Measurements from ENCODE around the gene FBLN2.

FBLN2 gene

DNA sequence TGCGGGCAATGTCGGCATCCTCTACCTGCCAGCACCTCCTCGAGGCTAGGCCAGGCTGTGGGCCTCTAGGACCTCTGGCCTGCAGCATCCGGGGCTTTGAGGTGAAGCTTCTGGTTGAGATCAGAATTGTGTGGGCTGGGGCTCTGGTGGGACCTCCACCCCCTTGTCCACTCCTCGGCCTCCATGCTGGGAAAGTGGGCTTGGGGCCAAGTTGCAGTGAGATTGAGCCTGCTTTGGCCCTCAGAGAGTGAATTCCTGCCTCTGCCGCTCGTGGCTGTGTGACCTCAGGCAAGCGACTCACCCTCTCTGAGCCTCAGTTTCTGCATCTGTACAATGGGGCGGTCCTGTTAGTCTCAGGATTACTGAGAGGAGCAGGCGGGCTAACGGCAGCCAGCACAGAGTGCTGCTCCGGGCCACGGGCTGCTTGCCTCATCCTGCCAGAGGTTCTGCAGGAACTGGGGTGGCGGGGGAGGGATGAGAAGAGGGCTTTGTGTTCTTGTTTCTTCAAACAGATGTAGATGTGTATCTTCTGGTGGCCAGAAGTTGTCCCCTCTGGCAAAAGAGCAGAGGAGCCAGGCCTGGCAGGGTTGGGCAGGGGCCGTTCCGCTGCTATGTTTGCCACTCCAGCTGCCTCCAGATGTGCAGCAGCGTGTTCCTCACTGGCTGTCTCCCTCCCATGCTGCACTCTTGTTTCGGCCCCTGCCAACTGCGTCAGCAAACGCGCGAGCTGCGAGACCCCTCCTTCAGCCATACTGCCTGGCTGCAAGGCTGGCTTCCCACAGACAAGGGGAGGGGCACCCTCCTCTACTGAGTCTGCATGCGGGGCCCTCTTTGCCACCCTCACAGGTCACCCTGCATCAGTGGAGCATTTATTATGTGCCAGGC is 33.7 kb downstream of the FBLN2 start:
- no peak for DNase-seq (ENCODE audit: low spot score)

- no peak for DNase-seq (ENCODE audit: low spot score)
These were observed 34.6 kb downstream of the FBLN2 start for GRCh38 chr3:13583251-13584180.

DNA sequence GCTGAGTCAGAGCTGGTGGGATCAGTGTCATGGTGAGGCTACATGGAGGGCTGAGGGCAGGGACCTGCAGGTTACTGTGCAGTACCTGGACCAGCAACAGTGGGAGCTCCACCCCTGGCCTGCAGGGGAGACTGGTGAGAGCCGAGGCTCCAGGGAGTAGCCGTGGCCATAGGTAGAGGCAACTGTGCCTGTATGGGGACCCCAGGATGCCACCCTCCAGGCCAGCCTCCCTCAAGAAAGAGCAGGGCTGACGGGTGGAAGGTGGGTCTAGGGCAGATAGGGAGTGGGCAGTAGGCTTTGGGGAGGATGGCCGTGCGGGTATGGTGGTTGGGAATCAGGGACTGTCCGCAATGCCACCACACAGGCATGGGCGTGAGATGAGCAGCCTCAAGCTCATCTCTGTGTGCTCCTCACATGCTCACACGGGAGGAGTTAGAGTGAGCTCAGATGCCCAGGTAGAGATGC is 35.5 kb downstream of the FBLN2 start:
- no peak for DNase-seq (ENCODE audit: low spot score)

DNA sequence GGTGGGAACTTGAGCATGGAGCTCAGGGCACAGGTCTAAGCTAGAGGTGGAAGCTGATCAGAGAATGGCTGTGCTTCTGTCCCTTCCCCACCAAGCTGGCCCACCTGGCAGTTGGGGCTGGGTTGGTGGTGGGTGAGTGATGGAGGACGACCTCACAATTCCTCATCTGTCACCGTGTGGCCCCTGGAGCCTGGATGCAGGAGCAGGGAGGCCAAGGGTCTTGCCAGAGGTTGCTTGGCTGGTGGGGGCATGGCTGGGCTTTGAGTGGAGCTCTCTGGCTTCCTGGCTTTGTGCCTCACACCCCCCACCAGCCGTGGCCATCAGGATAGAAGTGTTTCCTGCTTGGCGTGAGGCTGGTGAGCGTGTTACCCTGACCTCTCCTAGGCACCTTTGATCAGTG is 36.0 kb downstream of the FBLN2 start:
- no peak for DNase-seq (ENCODE audit: low spot score)

DNA sequence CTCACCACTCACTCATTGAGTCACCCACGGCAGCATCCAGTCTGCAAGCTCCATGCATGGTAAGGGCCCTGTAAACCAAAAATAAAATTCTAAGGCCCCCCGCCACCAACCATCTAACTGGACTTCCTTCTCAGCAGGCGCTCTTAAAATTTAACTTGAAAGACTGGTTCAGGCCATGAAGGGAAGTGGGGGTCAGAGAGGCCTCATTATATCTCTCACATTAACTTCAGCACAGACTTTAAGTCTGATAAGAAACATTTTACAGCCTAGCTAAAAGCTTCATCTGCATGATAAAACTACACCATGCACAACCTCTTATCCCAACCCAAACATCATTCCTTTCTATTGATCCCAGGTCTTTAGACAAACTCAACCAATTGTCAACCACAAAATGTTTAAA is 38.5 kb downstream of the FBLN2 start:
- no peak for DNase-seq (ENCODE audit: low spot score)

GRCh38 chr3:13588221-13588701 is 39.3 kb downstream of the FBLN2 start:
- no peak for DNase-seq (ENCODE audit: low spot score)

DNA sequence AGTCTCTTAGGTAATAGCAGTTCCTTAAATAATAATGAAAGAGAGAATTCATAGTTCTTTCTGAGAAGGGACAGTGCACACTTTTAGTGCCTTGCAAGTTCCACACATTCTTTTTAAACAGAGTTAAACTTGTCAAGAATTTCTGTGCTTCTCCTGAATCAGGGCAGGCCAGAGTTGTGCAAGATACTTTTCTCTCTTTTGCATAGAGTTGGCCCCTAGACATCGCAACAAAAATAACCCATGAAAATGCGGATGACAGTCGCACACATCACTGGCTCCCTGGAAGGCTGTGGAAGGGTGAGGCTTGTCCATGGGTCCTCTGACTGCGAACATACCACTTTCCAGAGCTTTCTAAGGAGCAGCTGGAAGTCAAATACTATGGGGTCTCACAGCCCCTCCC is 40.1 kb downstream of the FBLN2 start:
- no peak for DNase-seq (ENCODE audit: low spot score)

DNA sequence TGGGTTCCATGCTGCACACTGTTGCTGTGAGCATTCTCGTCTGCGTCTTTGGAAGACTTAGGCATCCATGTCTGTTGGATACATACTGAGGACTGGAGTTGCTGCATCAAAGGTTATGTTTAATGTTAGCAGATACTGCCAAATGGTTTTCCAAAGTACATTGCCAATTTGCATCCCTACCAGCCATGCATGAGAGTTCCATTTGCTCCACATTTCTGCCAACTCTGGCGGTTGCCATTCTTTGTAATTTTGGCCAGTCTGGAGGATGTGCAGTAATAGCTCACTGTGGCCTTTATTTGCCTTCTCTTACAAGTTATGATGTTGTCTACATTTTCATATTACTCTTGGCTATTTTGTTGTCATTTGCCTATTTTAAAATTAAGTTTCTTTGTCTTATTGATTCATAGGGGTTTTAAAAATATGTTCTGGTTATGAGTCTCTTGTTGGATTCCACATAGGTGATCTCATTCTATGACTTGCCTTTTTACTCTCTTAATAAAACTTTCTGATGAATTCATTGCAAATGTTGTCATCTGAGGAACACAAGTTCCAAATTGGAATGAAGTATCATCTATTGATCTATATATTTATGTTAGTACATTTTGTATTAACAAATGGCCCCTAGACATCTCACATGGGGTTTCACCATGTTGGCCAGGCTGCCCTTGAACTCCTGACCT is 42.1 kb downstream of the FBLN2 start:
- no peak for DNase-seq (ENCODE audit: low spot score)

DNA sequence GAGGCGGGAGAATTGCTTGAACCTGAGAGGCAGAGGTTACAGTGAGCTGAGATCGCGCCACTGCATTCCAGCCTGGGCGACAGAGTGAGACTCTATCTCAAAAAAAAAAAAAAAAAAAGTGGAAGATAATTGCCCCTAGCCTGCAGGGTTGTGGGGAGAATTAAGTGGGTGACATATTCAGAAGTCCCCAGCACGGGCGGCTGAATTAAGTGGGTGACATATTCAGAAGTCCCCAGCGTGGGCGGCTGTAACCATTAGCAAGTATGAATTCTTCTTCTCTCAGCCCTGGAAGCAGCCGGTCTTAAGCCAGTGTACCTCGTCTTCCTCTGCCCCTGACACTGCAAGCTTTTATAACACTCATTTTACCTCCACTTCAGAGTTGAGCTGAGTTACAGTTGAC is 44.7 kb downstream of the FBLN2 start:
- no peak for DNase-seq (ENCODE audit: low spot score)

DNA sequence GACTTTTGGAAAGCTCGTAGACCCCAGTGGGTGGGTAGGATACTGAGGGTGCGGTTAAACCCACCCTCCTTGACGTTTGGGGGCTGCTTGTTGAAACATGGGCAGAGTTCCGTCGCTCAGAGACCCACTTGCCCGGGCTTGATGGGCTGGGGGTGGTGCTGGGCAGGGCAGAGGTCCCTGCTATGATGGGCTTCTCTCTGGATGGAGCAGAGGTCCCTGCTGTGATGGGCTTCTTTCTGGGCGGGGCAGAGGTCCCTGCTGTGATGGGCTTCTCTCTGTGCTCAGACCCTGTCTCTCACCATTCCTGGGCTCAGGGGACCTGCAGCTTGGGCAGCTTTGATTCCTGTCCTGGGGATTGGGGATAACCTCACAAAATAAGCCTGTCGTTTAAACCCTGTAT is 45.2 kb downstream of the FBLN2 start:
- DNase-seq (ENCODE audit: low spot score): no peak

DNA sequence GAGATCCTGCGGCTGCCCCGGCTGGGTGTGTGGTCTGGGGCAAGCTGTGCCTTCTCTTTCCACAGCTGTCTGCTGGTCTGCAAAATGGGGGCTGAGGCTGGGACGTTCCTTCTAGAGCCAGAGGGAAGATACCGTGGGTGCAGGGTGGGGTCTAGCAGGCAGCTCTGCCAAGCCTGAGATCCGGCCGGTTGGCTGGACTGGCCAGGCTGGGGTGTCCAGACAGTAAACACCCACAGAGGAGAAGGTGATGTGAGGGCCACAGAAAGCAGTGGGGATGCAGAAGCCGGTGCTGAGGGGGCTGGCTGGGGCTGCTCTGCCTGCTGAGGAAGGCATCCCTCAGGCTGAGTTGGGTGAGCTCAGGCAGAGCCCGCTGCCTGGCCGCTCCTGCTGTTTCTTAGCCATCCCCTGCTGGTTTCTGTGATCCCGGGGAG is 46.1 kb downstream of the FBLN2 start:
- DNase-seq (ENCODE audit: low spot score): no peak

DNA sequence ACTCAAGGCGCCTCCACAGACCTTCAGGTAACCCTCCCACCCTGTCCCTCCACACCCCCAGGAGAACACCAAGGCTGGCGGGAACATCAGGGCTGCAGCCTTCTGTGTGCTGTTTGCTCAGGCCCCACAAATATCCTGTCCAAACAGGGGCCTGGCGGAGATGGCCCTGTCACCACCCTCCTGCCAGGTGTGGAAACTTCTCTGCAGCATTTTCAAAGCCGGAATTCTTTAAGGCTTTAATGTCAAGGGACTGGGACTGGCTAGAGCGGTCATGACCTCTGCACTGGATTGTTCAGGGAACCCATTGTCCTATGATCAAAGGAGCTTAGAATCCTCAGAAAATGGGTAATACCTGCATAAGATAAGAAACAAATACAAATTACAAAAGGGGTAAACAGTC is 46.6 kb downstream of the FBLN2 start:
- no peak for DNase-seq (ENCODE audit: low spot score)

GRCh38 chr3:13596426-13597205 is 47.7 kb downstream of the FBLN2 start:
- no peak for DNase-seq (ENCODE audit: low spot score)

DNA sequence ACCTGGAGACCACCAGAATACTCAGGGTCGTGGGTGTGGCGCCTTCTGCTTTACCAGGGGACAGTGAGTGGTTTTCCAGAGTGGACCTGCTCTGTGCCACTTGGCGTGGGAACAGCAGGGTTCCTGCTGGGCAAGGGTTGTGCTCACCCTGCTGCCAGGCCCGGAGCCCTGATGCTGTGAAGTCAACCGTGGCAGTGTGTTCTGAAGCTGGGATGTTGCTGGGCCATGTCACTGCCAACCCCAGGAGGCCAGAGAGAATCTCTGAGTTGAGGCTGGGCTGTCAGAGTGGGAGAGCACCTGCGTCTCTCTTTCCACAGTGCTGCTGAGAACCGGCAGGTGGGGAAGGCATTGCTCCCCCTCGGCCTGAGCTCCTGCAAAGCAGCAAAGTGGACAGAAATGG is 48.7 kb downstream of the FBLN2 start:
- DNase-seq (ENCODE audit: low spot score): no peak

DNA sequence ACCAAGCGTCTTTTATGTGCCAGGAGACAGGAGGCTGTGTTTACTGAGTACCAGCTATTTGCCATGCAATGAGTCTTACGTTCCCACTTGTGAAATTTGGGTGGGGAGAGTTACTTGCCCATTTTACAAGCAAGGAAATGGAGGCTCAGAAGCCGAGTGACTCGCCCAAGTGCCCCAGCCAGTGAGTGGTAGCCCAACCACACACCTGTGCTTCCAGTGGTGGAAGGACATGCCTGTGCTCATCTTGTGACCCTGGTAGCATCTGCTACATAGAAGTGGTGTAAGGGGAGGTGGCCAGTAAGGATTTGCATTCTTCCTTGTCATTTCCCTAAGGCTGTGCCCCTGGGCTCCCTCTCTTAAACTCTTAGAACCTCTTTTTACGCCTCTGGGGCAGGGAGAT is 49.3 kb downstream of the FBLN2 start:
- DNase-seq (ENCODE audit: low spot score): no peak

DNA sequence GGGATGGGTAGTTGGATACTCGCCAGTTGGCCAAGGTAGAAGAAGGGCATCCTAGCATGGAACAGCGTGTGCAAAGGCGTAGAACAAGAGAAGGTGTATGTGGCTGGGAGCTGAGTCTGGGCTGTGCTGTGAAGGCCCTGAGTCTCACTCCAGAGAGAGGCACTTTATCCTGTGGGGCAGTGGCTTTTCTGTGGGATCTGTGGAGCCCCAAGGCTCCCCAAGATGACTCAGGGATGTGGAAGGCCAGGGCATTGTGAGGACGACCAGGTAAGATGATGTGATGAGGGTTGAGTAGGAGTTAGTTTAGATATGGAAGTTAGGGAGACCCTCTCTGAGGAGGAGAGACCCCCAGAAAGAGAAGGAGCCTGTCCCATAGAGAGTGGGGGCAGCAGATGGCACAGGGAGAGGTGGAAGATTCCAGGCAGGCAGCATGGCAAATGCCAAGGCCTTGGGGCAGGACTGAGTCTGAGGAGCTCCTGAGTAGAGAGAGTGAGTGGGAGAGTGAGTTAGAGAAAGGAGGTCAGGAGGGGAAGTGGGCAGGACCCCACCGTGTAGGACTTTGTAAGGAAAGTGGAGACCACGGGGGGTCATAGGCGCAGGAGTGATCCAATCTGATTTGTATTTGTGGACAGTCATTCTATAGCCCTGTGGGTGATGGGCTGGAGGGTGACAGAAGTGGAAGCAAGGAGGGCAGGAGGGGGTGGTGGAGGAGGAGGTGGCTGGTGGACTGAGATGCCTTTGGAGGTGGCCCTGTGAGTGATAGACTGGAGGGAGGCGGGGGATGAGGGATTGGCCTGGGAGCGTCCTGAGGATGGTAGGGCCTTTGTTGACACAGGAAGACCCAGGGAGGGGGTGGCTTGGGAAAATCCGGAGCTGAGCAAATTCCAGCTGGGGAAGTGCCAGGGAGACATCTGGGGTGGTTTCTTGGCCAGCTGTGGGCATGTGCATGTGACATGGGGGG is 50.3 kb downstream of the FBLN2 start:
- peak; percentile 68 for DNase-seq (ENCODE audit: low spot score)

DNA sequence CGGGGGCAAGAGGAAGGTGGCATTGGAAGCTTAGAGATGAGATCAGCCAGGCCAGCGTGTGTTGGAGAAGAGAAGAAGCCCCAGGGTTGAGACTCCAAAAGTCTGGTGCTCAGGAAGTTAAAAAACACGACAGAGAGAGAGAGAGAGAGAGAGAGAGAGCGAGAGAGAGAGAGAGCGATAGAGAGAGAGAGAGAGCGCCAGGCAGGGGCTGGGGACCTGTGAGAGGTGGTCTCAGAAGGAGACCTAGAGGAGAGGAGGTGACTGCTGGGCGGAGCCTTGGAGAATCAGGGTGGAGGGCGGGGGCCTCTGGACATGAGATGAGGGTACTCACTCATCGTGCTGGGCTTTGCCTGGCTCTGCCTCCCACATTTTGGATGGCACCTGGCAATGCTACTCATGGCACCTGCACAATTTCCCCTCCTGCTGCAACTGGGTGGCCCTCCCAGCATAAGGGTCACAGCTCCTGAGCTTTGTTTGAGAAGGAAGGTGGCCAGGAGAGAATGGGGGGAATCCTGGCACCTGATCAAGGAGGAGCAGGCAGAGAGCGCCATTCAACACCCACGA is 51.0 kb downstream of the FBLN2 start:
- no peak for DNase-seq (ENCODE audit: low spot score)

GRCh38 chr3:13600950-13601691 is 52.2 kb downstream of the FBLN2 start:
- DNase-seq (ENCODE audit: low spot score): peak; percentile 68

- DNase-seq (ENCODE audit: low spot score): no peak
These were observed 52.8 kb downstream of the FBLN2 start for GRCh38 chr3:13601692-13602080.

All from AG08395 (cell line).